Keratinocyte (primary cell): ENCODE results near the gene NUDT3. TPM values are rescaled to one million over a fixed set of nuclear protein-coding genes. Genes with fewer than 3 reads are reported as not detected.

Source experiments
- DNase-seq: peaks from one replicate; pipeline ENCODE4 v3.0.0-alpha.2; 2011; ENCODE audit warnings: low read depth, missing footprints, low spot score
- FAIRE-seq: peaks from 2 replicates; lab custom pipeline; 2011; peaks lifted over from hg19 to GRCh38; lab: Jason Lieb, UNC
- H2AFZ ChIP-seq: 2 replicates; pipeline ENCODE4 v1.6.0; 2012; ENCODE audit warnings: low read length, control low read depth, inconsistent platforms; ENCODE audit not compliant: control insufficient read depth
- H3K27ac ChIP-seq: 2 replicates; pipeline ENCODE4 v1.5.1; 2011; ENCODE audit warnings: low read length; ENCODE audit not compliant: control insufficient read depth, insufficient read depth
- H3K27me3 ChIP-seq: 3 replicates; pipeline ENCODE4 v1.6.0; 2011; ENCODE audit warnings: low read length; ENCODE audit not compliant: control insufficient read depth, insufficient read depth; ENCODE audit errors: extremely low read depth
- H3K36me3 ChIP-seq, 2 experiments: 2 replicates in 1 of 2; 3 replicates in 1 of 2; pipeline ENCODE4 v1.5.1; 2011; ENCODE audit warnings: low read length in 2 of 2, mild to moderate bottlenecking in 1 of 2; ENCODE audit not compliant: control insufficient read depth in 2 of 2, insufficient read depth in 2 of 2; ENCODE audit errors: extremely low read depth in 1 of 2
- H3K4me1 ChIP-seq: 3 replicates; pipeline ENCODE4 v1.5.1; 2011; ENCODE audit warnings: low read length; ENCODE audit not compliant: control insufficient read depth, insufficient read depth; ENCODE audit errors: extremely low read depth
- H3K4me2 ChIP-seq: 3 replicates; pipeline ENCODE4 v1.6.0; 2011; ENCODE audit warnings: low read depth, low read length; ENCODE audit not compliant: control insufficient read depth, insufficient read depth; ENCODE audit errors: extremely low read depth
- H3K4me3 ChIP-seq, 3 experiments: fragments of 200-600 bp in 1 of 3; sonication (generic) in 1 of 3; 2 replicates in 2 of 3; 3 replicates in 1 of 3; pipeline ENCODE4 v1.5.1; 2011 to 2016; ENCODE audit warnings: low read length in 3 of 3, mild to moderate bottlenecking in 3 of 3, control low read depth in 2 of 3, inconsistent platforms in 1 of 3, low read depth in 1 of 3, mixed read lengths in 1 of 3, mixed run types in 1 of 3, moderate library complexity in 1 of 3; ENCODE audit not compliant: control insufficient read depth in 2 of 3, insufficient read depth in 2 of 3; ENCODE audit errors: extremely low read depth in 1 of 3
- H3K79me2 ChIP-seq: 2 replicates; pipeline ENCODE4 v1.6.0; 2012; ENCODE audit warnings: low read length; ENCODE audit not compliant: control insufficient read depth, insufficient read depth
- H3K9ac ChIP-seq: 3 replicates; pipeline ENCODE4 v1.6.0; 2011; ENCODE audit warnings: low read length; ENCODE audit not compliant: control insufficient read depth, insufficient read depth; ENCODE audit errors: extremely low read depth
- H3K9me1 ChIP-seq: 3 replicates; pipeline ENCODE4 v1.6.0; 2011; ENCODE audit warnings: low read length; ENCODE audit not compliant: control insufficient read depth, insufficient read depth; ENCODE audit errors: extremely low read depth
- H3K9me3 ChIP-seq: 2 replicates; pipeline ENCODE4 v1.5.1; 2012; ENCODE audit warnings: low read depth, low read length; ENCODE audit not compliant: control insufficient read depth
- H4K20me1 ChIP-seq: 3 replicates; pipeline ENCODE4 v1.6.0; 2011; ENCODE audit warnings: low read length; ENCODE audit not compliant: control insufficient read depth, insufficient read depth; ENCODE audit errors: extremely low read depth
- EZH2 ChIP-seq: IDR thresholded peaks from one replicate; pipeline ENCODE4 v1.6.1; 2012; ENCODE audit warnings: inconsistent platforms, mild to moderate bottlenecking, low read length, moderate library complexity
- dilution Hi-C: fragments of 300-500 bp; cut with MboI; formaldehyde crosslinking; loops from one replicate; pipeline ENCODE4 v1.7.0; 2020; ENCODE audit warnings: low sequenced_read_pairs; ENCODE audit not compliant: extremely low pct_ligation_motif_present
- polyA plus RNA-seq, 5 experiments: library from polyadenylated mRNA; depleted of rRNA in 3 of 5; stranded (reverse) in 3 of 5; stranded (forward) in 1 of 5; unstranded in 1 of 5; fragments of >200 nt; gene quantifications; 1 replicate in 1 of 5; 2 replicates in 3 of 5; 3 replicates in 1 of 5; pipeline versions ENCODE4 v1.2.1 to v1.2.3, GENCODE V29; 2011 to 2012; ENCODE audit warnings: missing spikeins in 2 of 5, low read depth in 1 of 5, low replicate concordance in 1 of 5
- TF ChIP-seq, protein P1 (sequence below), 3 experiments: IDR thresholded peaks in 1 of 3; conservative IDR thresholded peaks in 1 of 3; optimal IDR thresholded peaks in 1 of 3; 2 replicates in 2 of 3; 3 replicates in 1 of 3; pipeline versions ENCODE3 to v1.5.1; 2011; ENCODE audit warnings: low read length in 3 of 3, mild to moderate bottlenecking in 3 of 3, moderate library complexity in 2 of 3, control low read depth in 1 of 3, inconsistent platforms in 1 of 3; ENCODE audit not compliant: insufficient read depth in 2 of 3; ENCODE audit errors: extremely low read depth in 1 of 3

NUDT3 gene
- polyA plus RNA-seq, 1 donor (not counting 4 experiments of a cell fraction or from before 2014, with no cell fraction given): 16.5 TPM

DNA sequence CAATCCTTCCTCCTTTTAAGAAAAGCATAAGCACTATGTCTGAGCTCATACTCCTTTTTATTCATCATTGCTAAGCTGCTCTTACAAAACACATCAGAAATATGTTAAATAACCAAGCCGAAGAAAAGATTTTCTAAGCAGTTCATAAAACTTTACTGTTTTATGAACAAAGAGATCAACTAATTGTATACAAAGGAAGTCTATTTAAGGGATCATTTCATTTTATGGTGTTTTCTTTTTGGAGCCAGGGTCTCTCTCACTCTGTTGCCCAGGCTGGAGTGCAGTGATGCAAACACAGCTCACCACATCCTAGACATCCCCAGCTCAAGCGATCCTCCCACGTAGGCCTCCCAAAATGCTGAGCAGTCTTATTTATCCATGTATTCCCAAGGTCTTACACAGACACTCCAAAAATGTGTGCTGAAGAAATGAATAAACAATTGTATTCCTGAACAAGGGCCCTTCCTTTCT, 9.3 kb downstream of the NUDT3 start:
- no peak overlapping the region for H2AFZ ChIP-seq
- no peaks in the 10 kb centered on the region for H3K36me3 ChIP-seq
- no peak overlapping the region for H3K4me2 ChIP-seq
- dilution Hi-C loops: no loop called here
- peaks cover 93% of the 10 kb centered on the region for H3K79me2 ChIP-seq
- H3K9me3 ChIP-seq: no peaks in the 10 kb centered on the region
- no peak for DNase-seq
- no peak overlapping the region for H3K9ac ChIP-seq
- H3K4me1 ChIP-seq: no peaks in the 10 kb centered on the region
- H4K20me1 ChIP-seq: peaks cover 14% of the 10 kb centered on the region
- peaks cover 7% of the 10 kb centered on the region for H3K9me1 ChIP-seq
- H3K27ac ChIP-seq: no peak overlapping the region
- no peak for FAIRE-seq
- no peaks in the 10 kb centered on the region for H3K27me3 ChIP-seq
- TF ChIP-seq, protein P1, sequence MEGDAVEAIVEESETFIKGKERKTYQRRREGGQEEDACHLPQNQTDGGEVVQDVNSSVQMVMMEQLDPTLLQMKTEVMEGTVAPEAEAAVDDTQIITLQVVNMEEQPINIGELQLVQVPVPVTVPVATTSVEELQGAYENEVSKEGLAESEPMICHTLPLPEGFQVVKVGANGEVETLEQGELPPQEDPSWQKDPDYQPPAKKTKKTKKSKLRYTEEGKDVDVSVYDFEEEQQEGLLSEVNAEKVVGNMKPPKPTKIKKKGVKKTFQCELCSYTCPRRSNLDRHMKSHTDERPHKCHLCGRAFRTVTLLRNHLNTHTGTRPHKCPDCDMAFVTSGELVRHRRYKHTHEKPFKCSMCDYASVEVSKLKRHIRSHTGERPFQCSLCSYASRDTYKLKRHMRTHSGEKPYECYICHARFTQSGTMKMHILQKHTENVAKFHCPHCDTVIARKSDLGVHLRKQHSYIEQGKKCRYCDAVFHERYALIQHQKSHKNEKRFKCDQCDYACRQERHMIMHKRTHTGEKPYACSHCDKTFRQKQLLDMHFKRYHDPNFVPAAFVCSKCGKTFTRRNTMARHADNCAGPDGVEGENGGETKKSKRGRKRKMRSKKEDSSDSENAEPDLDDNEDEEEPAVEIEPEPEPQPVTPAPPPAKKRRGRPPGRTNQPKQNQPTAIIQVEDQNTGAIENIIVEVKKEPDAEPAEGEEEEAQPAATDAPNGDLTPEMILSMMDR (optimal IDR thresholded peaks at IDR 0.05 in 1 of 3, IDR thresholded peaks at IDR 0.05 in 1 of 3, conservative IDR thresholded peaks at IDR 0.05 in 1 of 3; ENCODE audit: extremely low read depth in 1 of 3, insufficient read depth in 2 of 3, low read length in 3 of 3): no peak
- TF ChIP-seq EZH2: no peak
- H3K4me3 ChIP-seq: no peak overlapping the region

DNA sequence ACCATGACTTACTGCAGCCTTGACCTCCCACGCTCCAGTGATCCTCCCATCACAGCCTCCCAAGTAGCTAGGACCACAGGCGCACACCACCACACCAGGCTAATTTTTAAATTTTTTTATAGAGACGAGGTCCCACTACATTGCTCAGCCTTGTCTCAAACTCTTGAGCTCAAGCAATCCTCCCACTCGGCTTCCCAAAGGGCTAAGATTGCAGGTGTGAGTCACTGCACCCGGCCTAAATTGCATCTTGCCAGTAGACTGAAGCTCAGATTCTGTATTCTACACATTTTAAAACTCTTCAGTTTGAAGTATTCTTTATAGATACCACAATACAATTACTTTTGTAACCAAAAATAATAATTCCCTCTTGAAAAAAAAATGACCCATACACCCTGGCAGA, 11.4 kb downstream of the NUDT3 start:
- peaks cover 93% of the 10 kb centered on the region for H3K79me2 ChIP-seq
- no peak for FAIRE-seq
- no peak for TF ChIP-seq EZH2
- TF ChIP-seq, protein P1 (optimal IDR thresholded peaks at IDR 0.05 in 1 of 3, IDR thresholded peaks at IDR 0.05 in 1 of 3, conservative IDR thresholded peaks at IDR 0.05 in 1 of 3; ENCODE audit: extremely low read depth in 1 of 3, insufficient read depth in 2 of 3, low read length in 3 of 3): no peak

More for the DNA sequence above, 11.4 kb downstream of the NUDT3 start:
- H3K9me3 ChIP-seq: no peaks in the 10 kb centered on the region
- dilution Hi-C loops: no loop called here
- no peak overlapping the region for H3K4me2 ChIP-seq
- no peak overlapping the region for H3K9ac ChIP-seq
- H3K9me1 ChIP-seq: peaks cover 7% of the 10 kb centered on the region
- DNase-seq: no peak
- peaks cover 16% of the 10 kb centered on the region for H4K20me1 ChIP-seq
- no peaks in the 10 kb centered on the region for H3K36me3 ChIP-seq
- no peak overlapping the region for H2AFZ ChIP-seq
- H3K27ac ChIP-seq: no peak overlapping the region
- no peak overlapping the region for H3K4me3 ChIP-seq
- H3K27me3 ChIP-seq: no peaks in the 10 kb centered on the region
- no peaks in the 10 kb centered on the region for H3K4me1 ChIP-seq
